ENCODE measurements around the gene CRK. TPM values are rescaled to one million over a fixed set of nuclear protein-coding genes. Genes with fewer than 3 reads are reported as not detected.

Gene CRK
- total RNA-seq, 2 donors from 2014 or later = 50.5 to 52.3 TPM

DNA sequence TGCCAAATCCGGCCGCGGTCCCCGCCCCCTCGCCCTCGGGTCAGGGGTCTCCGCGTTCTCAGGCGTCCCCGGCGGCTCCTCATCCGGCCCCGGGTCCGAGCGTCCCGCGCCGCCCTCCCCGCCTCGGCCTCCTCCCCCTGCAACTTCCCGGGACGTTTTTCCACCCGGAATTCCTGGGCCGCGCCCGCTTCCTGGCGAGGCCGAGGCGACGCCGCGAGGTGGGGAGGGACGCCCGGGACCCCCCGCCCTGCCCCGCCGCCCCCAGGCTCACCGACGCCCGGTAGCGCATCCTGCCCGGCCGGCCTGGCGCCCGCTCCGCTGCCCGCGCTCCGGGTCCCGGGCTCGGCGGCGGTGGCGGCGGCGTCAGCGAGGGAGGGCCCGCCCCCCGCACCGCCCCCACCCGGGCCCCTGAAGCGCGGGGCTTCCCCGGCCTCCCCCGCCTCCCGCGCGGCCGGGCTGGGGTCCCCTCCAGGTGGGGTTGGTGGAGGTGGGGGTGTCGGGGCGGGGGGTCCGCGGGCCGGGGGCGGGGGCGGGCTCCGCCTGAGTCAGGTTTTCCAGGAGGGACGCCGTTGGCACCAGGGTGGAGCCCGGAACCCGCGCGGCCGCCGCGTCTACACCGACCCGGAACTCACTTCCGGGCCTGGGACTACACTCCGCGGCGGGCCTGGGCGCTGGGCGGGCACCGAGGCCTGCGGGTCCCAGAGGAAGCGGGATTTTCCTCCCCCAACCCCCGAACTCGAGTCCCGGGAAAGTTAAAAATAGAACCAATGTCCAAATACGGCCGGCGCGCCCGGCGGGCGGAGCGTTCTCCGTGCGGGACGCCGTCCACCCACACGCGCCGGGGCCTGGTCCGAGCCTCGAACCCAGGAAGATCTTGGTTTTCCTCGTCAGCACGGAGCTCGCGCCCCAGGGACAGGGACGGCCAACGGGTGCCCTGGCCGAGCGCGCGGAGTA is 29.7 kb upstream of the CRK start:
- peaks cover 30% of the 10 kb centered on the region for H3K36me3 Mint-ChIP-seq (ENCODE audit: low read depth)
- H3K4me3 ChIP-seq (ENCODE audit: low read length) = peak overlapping the region; percentile 78
- H3K27ac ChIP-seq (ENCODE audit: low read depth, low read length) = no peak overlapping the region
- H3K27me3 ChIP-seq (ENCODE audit: control insufficient read depth, insufficient read depth, low read length, poor library complexity, severe bottlenecking) = no peaks in the 10 kb centered on the region
- TF ChIP-seq, protein P1, sequence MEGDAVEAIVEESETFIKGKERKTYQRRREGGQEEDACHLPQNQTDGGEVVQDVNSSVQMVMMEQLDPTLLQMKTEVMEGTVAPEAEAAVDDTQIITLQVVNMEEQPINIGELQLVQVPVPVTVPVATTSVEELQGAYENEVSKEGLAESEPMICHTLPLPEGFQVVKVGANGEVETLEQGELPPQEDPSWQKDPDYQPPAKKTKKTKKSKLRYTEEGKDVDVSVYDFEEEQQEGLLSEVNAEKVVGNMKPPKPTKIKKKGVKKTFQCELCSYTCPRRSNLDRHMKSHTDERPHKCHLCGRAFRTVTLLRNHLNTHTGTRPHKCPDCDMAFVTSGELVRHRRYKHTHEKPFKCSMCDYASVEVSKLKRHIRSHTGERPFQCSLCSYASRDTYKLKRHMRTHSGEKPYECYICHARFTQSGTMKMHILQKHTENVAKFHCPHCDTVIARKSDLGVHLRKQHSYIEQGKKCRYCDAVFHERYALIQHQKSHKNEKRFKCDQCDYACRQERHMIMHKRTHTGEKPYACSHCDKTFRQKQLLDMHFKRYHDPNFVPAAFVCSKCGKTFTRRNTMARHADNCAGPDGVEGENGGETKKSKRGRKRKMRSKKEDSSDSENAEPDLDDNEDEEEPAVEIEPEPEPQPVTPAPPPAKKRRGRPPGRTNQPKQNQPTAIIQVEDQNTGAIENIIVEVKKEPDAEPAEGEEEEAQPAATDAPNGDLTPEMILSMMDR (conservative IDR thresholded peaks at IDR 0.05) = no peak
- H3K9me3 Mint-ChIP-seq = no peaks in the 10 kb centered on the region
- H3K4me1 Mint-ChIP-seq = peaks cover 4% of the 10 kb centered on the region
- peaks cover 19% of the 10 kb centered on the region for H3K27me3 Mint-ChIP-seq (ENCODE audit: insufficient read depth)
- H3K36me3 ChIP-seq (ENCODE audit: control insufficient read depth, insufficient read depth, low read length) = peaks cover 22% of the 10 kb centered on the region
- peak overlapping the region; percentile 6 for H3K9ac ChIP-seq (ENCODE audit: extremely low read depth, low read length, poor library complexity, severe bottlenecking)
- H3K9me3 ChIP-seq (ENCODE audit: control insufficient read depth, low read length) = no peaks in the 10 kb centered on the region
- peaks cover 4% of the 10 kb centered on the region for H3K4me1 ChIP-seq (ENCODE audit: control insufficient read depth, insufficient read depth, low read length)
- no peak overlapping the region for H3K27ac Mint-ChIP-seq
- WGBS, 2 experiments (ENCODE audit: insufficient coverage in 1 of 2, insufficient read length in 1 of 2) = 0 to 7% methylated on average over 17 to 112 of the region's 127 CpGs
- peak; percentile 86 for DNase-seq
- H3K4me3 Mint-ChIP-seq = peak overlapping the region; percentile 69

DNA sequence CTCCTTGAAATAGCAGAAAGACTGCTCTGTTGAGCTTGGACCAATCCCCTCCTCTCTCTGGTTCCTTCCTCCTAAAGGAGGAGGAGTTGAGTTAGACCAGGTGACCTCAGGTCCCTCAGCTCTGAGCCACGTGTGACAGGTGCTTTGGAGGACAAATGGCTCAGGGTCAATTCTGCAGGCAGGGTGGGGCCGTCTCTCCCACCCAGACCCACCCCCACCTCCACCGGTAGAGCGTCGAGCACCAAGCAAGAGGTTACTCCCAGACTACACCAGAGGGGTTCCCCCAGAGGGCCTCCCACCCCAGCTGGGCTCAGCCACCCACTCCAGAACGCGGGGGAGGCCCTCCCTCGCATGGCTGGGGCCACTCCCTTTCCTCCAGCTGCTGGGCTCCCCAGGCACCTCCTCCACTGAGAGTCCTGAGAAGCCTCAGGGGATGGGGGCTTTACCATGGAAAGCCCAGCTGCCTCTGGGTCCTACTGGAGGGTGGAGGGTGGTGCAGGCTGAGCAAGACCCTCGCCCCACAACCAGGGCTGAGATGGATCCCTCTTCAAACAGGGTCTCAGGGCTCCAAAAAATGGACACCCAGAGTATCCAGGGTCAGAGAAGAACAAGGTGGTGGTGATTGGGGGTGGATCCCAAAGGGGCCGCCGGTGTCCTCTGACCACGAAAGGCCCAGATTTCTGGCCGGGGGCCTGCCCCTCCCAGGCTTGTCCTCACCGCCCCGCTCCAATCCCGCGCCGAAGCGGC is 28.8 kb upstream of the CRK start:
- Histone ChIP-seq H3K27me3 (ENCODE audit: control insufficient read depth, insufficient read depth, low read length, poor library complexity, severe bottlenecking) (no peaks in the 10 kb centered on the region), H3K4me1 (ENCODE audit: control insufficient read depth, insufficient read depth, low read length) (peaks cover 4% of the 10 kb centered on the region), H3K9me3 (ENCODE audit: control insufficient read depth, low read length) (no peaks in the 10 kb centered on the region), H3K9ac (ENCODE audit: extremely low read depth, low read length, poor library complexity, severe bottlenecking) (peak overlapping the region; percentile 6), H3K4me3 (ENCODE audit: low read length) (peak overlapping the region; percentile 78), H3K36me3 (ENCODE audit: control insufficient read depth, insufficient read depth, low read length) (peaks cover 26% of the 10 kb centered on the region), H3K27ac (ENCODE audit: low read depth, low read length) (no peak overlapping the region)
- Mint-ChIP-seq H3K4me3 (peak overlapping the region; percentile 69), H3K36me3 (ENCODE audit: low read depth) (peaks cover 34% of the 10 kb centered on the region), H3K4me1 (no peaks in the 10 kb centered on the region), H3K27me3 (ENCODE audit: insufficient read depth) (peaks cover 17% of the 10 kb centered on the region), H3K27ac (peak overlapping the region; percentile 84), H3K9me3 (no peaks in the 10 kb centered on the region)
- WGBS, 2 experiments (ENCODE audit: insufficient coverage in 1 of 2, insufficient read length in 1 of 2) = 7 to 19% methylated on average over 8 to 17 of the region's 19 CpGs
- TF ChIP-seq, protein P1 (conservative IDR thresholded peaks at IDR 0.05) = peak; percentile 64
- DNase-seq = peak; percentile 93

DNA sequence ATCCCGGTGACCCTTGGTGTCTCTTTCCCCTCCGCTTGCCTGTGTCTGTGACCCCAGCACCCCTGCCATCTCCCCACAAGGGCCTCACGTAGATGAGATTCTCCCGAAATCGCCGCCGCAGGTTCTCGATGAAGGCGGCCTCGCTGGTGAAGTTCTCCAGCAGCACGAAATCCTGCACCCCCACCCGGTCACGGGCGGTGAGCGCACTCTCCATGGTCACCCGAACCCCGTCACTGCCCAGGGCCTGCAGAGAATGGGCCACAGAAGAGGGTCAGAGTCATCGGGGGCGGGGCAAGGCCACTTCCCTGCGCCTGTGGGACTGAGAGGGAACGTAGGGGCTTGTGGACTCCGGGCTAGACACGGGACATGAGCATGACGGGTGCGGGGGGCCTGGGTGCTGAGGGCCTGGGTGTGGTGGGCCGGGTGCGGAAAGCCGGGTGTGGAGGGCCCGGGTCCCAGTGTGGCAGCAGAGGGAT is 28.1 kb upstream of the CRK start:
- peak overlapping the region; percentile 10 for H3K27ac Mint-ChIP-seq

More for the DNA sequence above, 28.1 kb upstream of the CRK start:
- Histone ChIP-seq H3K9me3 (ENCODE audit: control insufficient read depth, low read length) (no peaks in the 10 kb centered on the region), H3K4me3 (ENCODE audit: low read length) (no peak overlapping the region), H3K4me1 (ENCODE audit: control insufficient read depth, insufficient read depth, low read length) (peaks cover 4% of the 10 kb centered on the region), H3K27me3 (ENCODE audit: control insufficient read depth, insufficient read depth, low read length, poor library complexity, severe bottlenecking) (no peaks in the 10 kb centered on the region), H3K36me3 (ENCODE audit: control insufficient read depth, insufficient read depth, low read length) (peaks cover 26% of the 10 kb centered on the region), H3K9ac (ENCODE audit: extremely low read depth, low read length, poor library complexity, severe bottlenecking) (no peak overlapping the region), H3K27ac (ENCODE audit: low read depth, low read length) (no peak overlapping the region)
- WGBS, 2 experiments (ENCODE audit: insufficient coverage in 1 of 2, insufficient read length in 1 of 2) = 92% methylated on average over 15 to 29 of the region's 29 CpGs
- peaks cover 17% of the 10 kb centered on the region for H3K27me3 Mint-ChIP-seq (ENCODE audit: insufficient read depth)
- H3K9me3 Mint-ChIP-seq = no peaks in the 10 kb centered on the region
- TF ChIP-seq, protein P1 (conservative IDR thresholded peaks at IDR 0.05) = no peak
- peaks cover 38% of the 10 kb centered on the region for H3K36me3 Mint-ChIP-seq (ENCODE audit: low read depth)
- no peaks in the 10 kb centered on the region for H3K4me1 Mint-ChIP-seq
- no peak for DNase-seq
- H3K4me3 Mint-ChIP-seq = peak overlapping the region; percentile 69
